ENCODE data around the gene GPR137C. TPM values are rescaled to one million over a fixed set of nuclear protein-coding genes. Genes with fewer than 3 reads are reported as not detected.

GPR137C gene
- total and polyA plus RNA-seq, 2 of the 13 experiments (the other 11 are each of a cell fraction or from before 2014, with no cell fraction given), result 0.34 to 0.51 TPM

- TF ChIP-seq IRF9 (CRISPR knock-in tag; IDR thresholded peaks at IDR 0.05; ENCODE audit: borderline replicate concordance) (no peak), MAFG (CRISPR knock-in tag; IDR thresholded peaks at IDR 0.05) (no peak), HOXD1 (CRISPR knock-in tag; IDR thresholded peaks at IDR 0.05) (no peak), SMAD1 (CRISPR knock-in tag; IDR thresholded peaks at IDR 0.05; ENCODE audit: borderline replicate concordance, low read depth) (no peak), SMYD3 (CRISPR knock-in tag; IDR thresholded peaks at IDR 0.05) (no peak), RBFOX2 (IDR thresholded peaks at IDR 0.05; ENCODE audit: low read depth, low read length) (no peak), ESRRA (CRISPR knock-in tag; IDR thresholded peaks at IDR 0.05; ENCODE audit: low read depth) (no peak), HNF1A (IDR thresholded peaks at IDR 0.05; ENCODE audit: low read depth) (no peak), HNF1A (CRISPR knock-in tag; IDR thresholded peaks at IDR 0.05; ENCODE audit: borderline replicate concordance) (no peak), ZNF720 (CRISPR knock-in tag; IDR thresholded peaks at IDR 0.05) (no peak), ZNF367 (CRISPR knock-in tag; IDR thresholded peaks at IDR 0.05; ENCODE audit: borderline replicate concordance) (no peak), ZNF691 (CRISPR knock-in tag; IDR thresholded peaks at IDR 0.05; ENCODE audit: borderline replicate concordance, low read depth) (no peak), TBX2 (CRISPR knock-in tag; IDR thresholded peaks at IDR 0.05; ENCODE audit: borderline replicate concordance) (0 out of 2 replicates have a peak, but pooled peaks have one; percentile 32), IKZF1 (IDR thresholded peaks at IDR 0.05) (no peak)
These were observed 1.3 kb downstream of the GPR137C start (continued) for GRCh38 chr14:52553671-52554575.

Measured in HepG2 (cell line).